H1 (cell line): ENCODE results near the gene CNTN6.

Source experiments
- BACH1 ChIP-seq: IDR thresholded peaks from 2 replicates; pipeline ENCODE4 v1.6.1; 2012; ENCODE audit warnings: low read length, improper control_type of control experiment
- CBX8 ChIP-seq: fragments of 300-800, 300-1000 bp; sonication (generic); IDR thresholded peaks from 2 replicates; pipeline ENCODE4 v1.7.1; 2016; ENCODE audit warnings: low read depth, low read length, borderline replicate concordance
- CEBPB ChIP-seq: IDR thresholded peaks from 2 replicates; pipeline ENCODE4 v1.6.1; 2012; ENCODE audit warnings: low read depth, low read length
- EZH2 ChIP-seq: fragments of 200-600 bp; sonication (generic); IDR thresholded peaks from 2 replicates; pipeline ENCODE4 v1.7.1; 2012; ENCODE audit warnings: low read depth, mild to moderate bottlenecking, moderate library complexity, low read length, inconsistent platforms; ENCODE audit not compliant: severe bottlenecking
- POLR2A ChIP-seq, 2 experiments: IDR thresholded peaks; 1 replicate in 1 of 2; 2 replicates in 1 of 2; pipeline ENCODE4 v1.6.1; 2011; ENCODE audit warnings: low read depth in 2 of 2, low read length in 2 of 2, mild to moderate bottlenecking in 2 of 2; ENCODE audit errors: control extremely low read depth in 1 of 2
- POLR2AphosphoS5 ChIP-seq: IDR thresholded peaks from 2 replicates; pipeline ENCODE4 v1.6.1; 2011; ENCODE audit warnings: low read depth, low read length
- SIX5 ChIP-seq: IDR thresholded peaks from 2 replicates; pipeline ENCODE4 v1.6.1; 2011; ENCODE audit warnings: mild to moderate bottlenecking, low read depth, low read length
- TAF1 ChIP-seq: IDR thresholded peaks from 2 replicates; pipeline ENCODE4 v1.6.1; 2011; ENCODE audit warnings: mild to moderate bottlenecking, low read depth, low read length
- ZNF274 ChIP-seq: IDR thresholded peaks from 2 replicates; pipeline ENCODE4 v1.7.0; 2012; ENCODE audit warnings: low read length, borderline replicate concordance; ENCODE audit errors: extremely low read depth
- TF ChIP-seq, protein P1 (sequence below), 3 experiments: IDR thresholded peaks; 1 replicate in 2 of 3; 2 replicates in 1 of 3; pipeline versions ENCODE4 v1.5.1 to v1.6.1; 2011; ENCODE audit warnings: low read length in 3 of 3, mild to moderate bottlenecking in 3 of 3, inconsistent platforms in 2 of 3, low read depth in 1 of 3, moderate library complexity in 1 of 3; ENCODE audit not compliant: insufficient read depth in 1 of 3; ENCODE audit errors: control extremely low read depth in 1 of 3
- TF ChIP-seq, protein P2 (sequence below): IDR thresholded peaks from 2 replicates; pipeline ENCODE4 v1.6.1; 2011; ENCODE audit warnings: low read depth, mild to moderate bottlenecking, low read length; ENCODE audit not compliant: insufficient read depth
- TF ChIP-seq, protein P3 (sequence below): IDR thresholded peaks from 2 replicates; pipeline ENCODE4 v1.6.1; 2012; ENCODE audit warnings: inconsistent platforms

DNA sequence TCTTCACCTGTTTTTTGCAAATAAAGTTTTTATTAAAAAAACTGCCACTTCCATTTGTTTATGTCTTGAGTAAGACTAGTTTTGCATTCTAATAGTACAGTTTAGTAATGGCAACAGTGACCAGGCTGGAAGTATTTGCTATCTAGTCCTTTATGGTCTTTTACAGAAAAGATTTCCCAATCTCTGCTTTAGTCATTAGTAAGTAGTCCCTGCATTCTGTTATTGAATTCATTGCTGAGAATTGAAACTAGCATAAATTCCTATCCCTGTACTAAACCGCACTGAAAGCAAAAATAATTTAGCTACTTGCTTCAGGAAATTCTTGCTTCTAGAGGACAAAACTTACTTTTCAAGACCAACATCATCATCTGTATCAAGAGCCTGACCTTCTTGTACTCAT is 46.2 kb downstream of the CNTN6 start:
- TF ChIP-seq, protein P1, sequence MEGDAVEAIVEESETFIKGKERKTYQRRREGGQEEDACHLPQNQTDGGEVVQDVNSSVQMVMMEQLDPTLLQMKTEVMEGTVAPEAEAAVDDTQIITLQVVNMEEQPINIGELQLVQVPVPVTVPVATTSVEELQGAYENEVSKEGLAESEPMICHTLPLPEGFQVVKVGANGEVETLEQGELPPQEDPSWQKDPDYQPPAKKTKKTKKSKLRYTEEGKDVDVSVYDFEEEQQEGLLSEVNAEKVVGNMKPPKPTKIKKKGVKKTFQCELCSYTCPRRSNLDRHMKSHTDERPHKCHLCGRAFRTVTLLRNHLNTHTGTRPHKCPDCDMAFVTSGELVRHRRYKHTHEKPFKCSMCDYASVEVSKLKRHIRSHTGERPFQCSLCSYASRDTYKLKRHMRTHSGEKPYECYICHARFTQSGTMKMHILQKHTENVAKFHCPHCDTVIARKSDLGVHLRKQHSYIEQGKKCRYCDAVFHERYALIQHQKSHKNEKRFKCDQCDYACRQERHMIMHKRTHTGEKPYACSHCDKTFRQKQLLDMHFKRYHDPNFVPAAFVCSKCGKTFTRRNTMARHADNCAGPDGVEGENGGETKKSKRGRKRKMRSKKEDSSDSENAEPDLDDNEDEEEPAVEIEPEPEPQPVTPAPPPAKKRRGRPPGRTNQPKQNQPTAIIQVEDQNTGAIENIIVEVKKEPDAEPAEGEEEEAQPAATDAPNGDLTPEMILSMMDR (IDR thresholded peaks at IDR 0.05; ENCODE audit: control extremely low read depth in 1 of 3, insufficient read depth in 1 of 3, low read depth in 1 of 3, low read length in 3 of 3) = no peak
- TF ChIP-seq SIX5 (no peak), POLR2AphosphoS5 (no peak), POLR2A (IDR thresholded peaks at IDR 0.05; ENCODE audit: control extremely low read depth in 1 of 2, low read depth in 2 of 2, low read length in 2 of 2) (no peak), CEBPB (no peak), TAF1 (no peak), ZNF274 (no peak), BACH1 (no peak), CBX8 (no peak), EZH2 (no peak)
- TF ChIP-seq, protein P2, sequence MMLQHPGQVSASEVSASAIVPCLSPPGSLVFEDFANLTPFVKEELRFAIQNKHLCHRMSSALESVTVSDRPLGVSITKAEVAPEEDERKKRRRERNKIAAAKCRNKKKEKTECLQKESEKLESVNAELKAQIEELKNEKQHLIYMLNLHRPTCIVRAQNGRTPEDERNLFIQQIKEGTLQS = no peak
- TF ChIP-seq, protein P3, sequence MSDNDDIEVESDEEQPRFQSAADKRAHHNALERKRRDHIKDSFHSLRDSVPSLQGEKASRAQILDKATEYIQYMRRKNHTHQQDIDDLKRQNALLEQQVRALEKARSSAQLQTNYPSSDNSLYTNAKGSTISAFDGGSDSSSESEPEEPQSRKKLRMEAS = no peak
